Muscle of arm (tissue), 12 donors: ENCODE results near the gene SAMD14. TPM values are rescaled to one million over a fixed set of nuclear protein-coding genes. Genes with fewer than 3 reads are reported as not detected.

Experiments
- polyA plus RNA-seq, 12 donors: library from polyadenylated mRNA; unstranded; fragments of 120-200 nt; gene quantifications; one replicate each; pipeline ENCODE4 v1.2.1, GENCODE V29; 2013; ENCODE audit not compliant: insufficient read length in 12 of 12

Gene SAMD14
- polyA plus RNA-seq, 12 donors = 2.9 to 15.6 (median 3.9) TPM; not detected in 1

Other genes starting within 250 kb of the SAMD14 start
- 1 to 10 TPM in 1 of 12 donors, under 1 TPM in 9, not detected in 2; 0.12 to 1.2 (median 0.38) TPM for gene DLX4, start 161.0 kb downstream of the SAMD14 start, polyA plus RNA-seq
- 1 to 10 TPM in 2 of 12 donors, under 1 TPM in 3, not detected in 7; 0.09 to 6.3 (median 0.42) TPM for gene DLX3, start 134.9 kb downstream of the SAMD14 start, polyA plus RNA-seq
- gene ITGA3, start 74.0 kb downstream of the SAMD14 start, polyA plus RNA-seq = 10 to 100 TPM in 11 of 12 donors, not detected in 1; 16.5 to 44.0 (median 30.0) TPM
- 100 to 1,000 TPM in 1 of 12 donors, 10 to 100 TPM in 10, not detected in 1; 43.9 to 100 (median 57.3) TPM for gene PDK2, start 34.8 kb downstream of the SAMD14 start, polyA plus RNA-seq
- 10 to 100 TPM in 11 of 12 donors, not detected in 1; 29.5 to 70.3 (median 37.6) TPM for gene PPP1R9B, start 20.5 kb upstream of the SAMD14 start, polyA plus RNA-seq
- gene SGCA, start 35.8 kb upstream of the SAMD14 start, polyA plus RNA-seq = 100 to 1,000 TPM in 11 of 12 donors, not detected in 1; 116 to 379 (median 260) TPM
- over 10,000 TPM in 1 of 12 donors, 1,000 to 10,000 TPM in 11; 2,279 to 10,060 (median 4,381) TPM for gene COL1A1, start 71.5 kb upstream of the SAMD14 start, polyA plus RNA-seq
- gene TMEM92, start 144.3 kb upstream of the SAMD14 start, polyA plus RNA-seq = 1 to 10 TPM in 7 of 12 donors, under 1 TPM in 3, not detected in 2; 0.72 to 3.1 (median 1.3) TPM
- gene XYLT2, start 216.0 kb upstream of the SAMD14 start, polyA plus RNA-seq = 100 to 1,000 TPM in 1 of 12 donors, 10 to 100 TPM in 11; 15.5 to 337 (median 20.0) TPM
- 10 to 100 TPM in 11 of 12 donors, not detected in 1; 38.6 to 60.0 (median 52.9) TPM for gene MRPL27, start 243.0 kb upstream of the SAMD14 start, polyA plus RNA-seq
- 10 to 100 TPM in 1 of 12 donors, 1 to 10 TPM in 10, not detected in 1; 3.4 to 23.2 (median 6.6) TPM for gene EME1, start 243.1 kb upstream of the SAMD14 start, polyA plus RNA-seq